CD4-positive, CD25-positive, alpha-beta regulatory T cell (primary cell): ENCODE data around the gene PARVA. TPM values are rescaled to one million over a fixed set of nuclear protein-coding genes. Genes with fewer than 3 reads are reported as not detected.

Experiments used
- ATAC-seq, 2 donors: fragments of 150-1000 bp; cut with Tn5 transposase; one replicate each; pipeline ENCODE4 v1.10.0; 2021; ENCODE audit warnings: low read depth in 2 of 2, moderate number of reproducible peaks in 2 of 2, moderate library complexity in 1 of 2
- DNase-seq, 3 donors: peaks; one replicate each; pipeline versions ENCODE4 v3.0.0 to v3.0.0-alpha.2; 2012 to 2022; ENCODE audit warnings: mixed read lengths in 1 of 3
- H3K27ac ChIP-seq: one replicate; pipeline ENCODE4 v1.7.0; 2013; ENCODE audit warnings: mild to moderate bottlenecking, low read length; ENCODE audit not compliant: insufficient read depth, poor library complexity, severe bottlenecking
- H3K27me3 ChIP-seq: one replicate; pipeline ENCODE4 v1.7.0; 2013; ENCODE audit warnings: low read length; ENCODE audit not compliant: control insufficient read depth, insufficient read depth
- H3K36me3 ChIP-seq: one replicate; pipeline ENCODE4 v1.7.0; 2013; ENCODE audit warnings: mild to moderate bottlenecking, low read length, moderate library complexity; ENCODE audit not compliant: control insufficient read depth, insufficient read depth
- H3K4me1 ChIP-seq: 2 replicates; pipeline ENCODE4 v1.7.0; 2013; ENCODE audit warnings: mild to moderate bottlenecking, low read length; ENCODE audit not compliant: insufficient read depth, control insufficient read depth, poor library complexity, severe bottlenecking
- H3K4me3 ChIP-seq: one replicate; pipeline ENCODE4 v1.7.0; 2013; ENCODE audit warnings: low read depth, mild to moderate bottlenecking, low read length, moderate library complexity
- H3K9me3 ChIP-seq, 2 experiments: 1 replicate in 1 of 2; 2 replicates in 1 of 2; pipeline ENCODE4 v1.7.0; 2013; ENCODE audit warnings: low read length in 2 of 2, mild to moderate bottlenecking in 1 of 2, moderate library complexity in 1 of 2; ENCODE audit not compliant: control insufficient read depth in 2 of 2
- H3K27ac Mint-ChIP-seq, 3 donors: one replicate each; pipeline ENCODE4 v1.8.0; 2020 to 2022; ENCODE audit warnings: mild to moderate bottlenecking in 3 of 3, mixed read lengths in 3 of 3, moderate library complexity in 2 of 3
- H3K27me3 Mint-ChIP-seq: one replicate; pipeline ENCODE4 v1.8.0; 2022; ENCODE audit warnings: mild to moderate bottlenecking, mixed read lengths
- H3K36me3 Mint-ChIP-seq: one replicate; pipeline ENCODE4 v1.8.0; 2020; ENCODE audit warnings: mixed read lengths
- H3K4me1 Mint-ChIP-seq, 4 donors: one replicate each; pipeline ENCODE4 v1.8.0; 2020 to 2022; ENCODE audit warnings: mixed read lengths in 4 of 4, mild to moderate bottlenecking in 1 of 4
- H3K4me3 Mint-ChIP-seq, 4 donors: one replicate each; pipeline ENCODE4 v1.8.0; 2020 to 2022; ENCODE audit warnings: mild to moderate bottlenecking in 4 of 4, mixed read lengths in 4 of 4, moderate library complexity in 3 of 4
- H3K9me3 Mint-ChIP-seq, 7 donors: one replicate each; pipeline ENCODE4 v1.8.0; 2020 to 2022; ENCODE audit warnings: mixed read lengths in 7 of 7, mild to moderate bottlenecking in 3 of 7, moderate library complexity in 2 of 7
- polyA plus RNA-seq, 4 donors: library from polyadenylated mRNA; unstranded; fragments of 300-500 nt; fragmentation: Illumina TruSeq; gene quantifications; one replicate each; pipeline ENCODE4 v1.2.3, GENCODE V29; 2021
- total RNA-seq: library from RNA; stranded (reverse); gene quantifications from one replicate; pipeline ENCODE4 v1.2.3, GENCODE V29; 2022

PARVA gene
- total and polyA plus RNA-seq, 5 donors from 2014 or later, result 0.09 to 0.31 (median 0.24) TPM; not detected in 1

DNA sequence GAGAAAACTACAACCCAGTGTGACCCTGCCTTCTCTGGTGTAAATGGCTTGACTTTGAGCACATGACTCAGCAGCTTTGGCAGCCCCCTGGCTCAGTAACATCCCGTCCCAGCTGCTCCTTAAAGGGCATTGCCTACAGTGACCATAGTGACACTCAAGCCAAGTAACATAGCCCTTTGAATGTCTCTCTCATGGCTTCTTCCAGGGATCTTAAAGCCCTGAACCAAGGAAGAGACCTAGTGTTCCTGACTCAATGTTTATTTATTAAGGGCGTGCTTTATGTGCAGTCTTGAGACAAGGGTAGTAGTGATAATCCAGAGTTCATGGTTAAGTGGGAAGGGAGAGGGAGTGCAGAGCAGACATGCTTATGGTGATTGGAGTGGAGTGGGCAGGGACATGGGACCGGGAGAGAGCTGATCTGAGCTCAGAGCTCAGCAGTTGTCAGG is 125.7 kb downstream of the PARVA start:
- DNase-seq, result no peak
- H3K9me3 Mint-ChIP-seq, result no peaks in the 10 kb centered on the region
- H3K27me3 Mint-ChIP-seq, result no peaks in the 10 kb centered on the region
- no peak overlapping the region for H3K27ac ChIP-seq
- H3K4me1 Mint-ChIP-seq, result no peaks in the 10 kb centered on the region
- H3K27me3 ChIP-seq, result no peaks in the 10 kb centered on the region
- H3K36me3 Mint-ChIP-seq, result no peaks in the 10 kb centered on the region
- ATAC-seq, result no peak
- H3K4me3 ChIP-seq, result no peak overlapping the region
- H3K4me1 ChIP-seq, result no peaks in the 10 kb centered on the region
- H3K27ac Mint-ChIP-seq, result no peak overlapping the region
- H3K9me3 ChIP-seq, result no peaks in the 10 kb centered on the region
- no peak overlapping the region for H3K4me3 Mint-ChIP-seq
- H3K36me3 ChIP-seq, result no peaks in the 10 kb centered on the region

DNA sequence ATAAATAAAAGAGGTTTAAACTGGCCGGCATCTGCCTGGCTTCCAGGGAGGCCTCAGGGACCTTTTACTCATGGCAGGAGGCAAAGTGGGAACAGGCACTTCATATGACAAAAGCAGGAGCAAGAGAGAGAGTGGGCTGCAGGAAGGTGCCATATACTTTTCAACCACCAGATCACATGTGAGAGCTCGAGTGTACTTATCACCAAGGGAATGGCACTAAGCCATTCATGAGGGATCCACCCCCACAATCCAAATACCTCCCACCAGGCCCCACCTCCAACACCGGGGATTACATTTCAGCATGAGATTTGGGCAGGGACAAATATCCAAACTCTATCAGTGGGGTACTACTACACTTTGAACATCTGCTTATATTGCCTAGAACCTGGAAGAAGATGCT is 126.5 kb downstream of the PARVA start:
- H3K27me3 Mint-ChIP-seq, result no peaks in the 10 kb centered on the region
- no peaks in the 10 kb centered on the region for H3K4me1 ChIP-seq
- no peaks in the 10 kb centered on the region for H3K9me3 Mint-ChIP-seq
- H3K4me1 Mint-ChIP-seq, result no peaks in the 10 kb centered on the region
- no peak overlapping the region for H3K27ac Mint-ChIP-seq
- H3K9me3 ChIP-seq, result no peaks in the 10 kb centered on the region
- no peaks in the 10 kb centered on the region for H3K36me3 Mint-ChIP-seq
- no peak overlapping the region for H3K4me3 ChIP-seq
- H3K36me3 ChIP-seq, result no peaks in the 10 kb centered on the region
- no peak overlapping the region for H3K4me3 Mint-ChIP-seq
- no peak for DNase-seq
- ATAC-seq, result no peak
- H3K27ac ChIP-seq, result no peak overlapping the region
- no peaks in the 10 kb centered on the region for H3K27me3 ChIP-seq

DNA sequence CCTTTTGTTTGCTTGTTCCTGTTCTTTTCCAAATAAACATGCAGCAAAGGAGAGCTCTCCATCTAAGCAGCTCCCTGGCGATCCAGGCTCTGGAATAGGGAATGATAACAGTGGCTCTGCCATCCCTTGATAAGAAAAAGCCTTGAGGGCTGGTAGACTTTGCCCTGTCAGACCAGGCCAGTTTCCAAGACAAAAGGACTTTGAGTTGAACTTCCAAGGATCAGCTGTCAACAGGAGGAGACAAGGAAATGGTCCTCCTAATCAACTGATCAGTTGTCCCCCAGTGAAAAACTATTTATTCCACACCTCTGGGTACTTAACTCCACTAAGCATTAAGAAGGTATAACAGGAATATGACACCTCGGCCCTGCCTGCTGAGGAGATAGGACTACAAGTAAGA is 127.8 kb downstream of the PARVA start:
- Mint-ChIP-seq H3K9me3 (no peaks in the 10 kb centered on the region), H3K27ac (no peak overlapping the region), H3K4me3 (no peak overlapping the region), H3K4me1 (no peaks in the 10 kb centered on the region), H3K27me3 (no peaks in the 10 kb centered on the region), H3K36me3 (no peaks in the 10 kb centered on the region)
- no peak overlapping the region for H3K27ac ChIP-seq
- no peak overlapping the region for H3K4me3 ChIP-seq
- no peaks in the 10 kb centered on the region for H3K36me3 ChIP-seq
- H3K9me3 ChIP-seq, result no peaks in the 10 kb centered on the region
- no peaks in the 10 kb centered on the region for H3K4me1 ChIP-seq
- no peaks in the 10 kb centered on the region for H3K27me3 ChIP-seq
- DNase-seq (no peak), ATAC-seq (no peak)

DNA sequence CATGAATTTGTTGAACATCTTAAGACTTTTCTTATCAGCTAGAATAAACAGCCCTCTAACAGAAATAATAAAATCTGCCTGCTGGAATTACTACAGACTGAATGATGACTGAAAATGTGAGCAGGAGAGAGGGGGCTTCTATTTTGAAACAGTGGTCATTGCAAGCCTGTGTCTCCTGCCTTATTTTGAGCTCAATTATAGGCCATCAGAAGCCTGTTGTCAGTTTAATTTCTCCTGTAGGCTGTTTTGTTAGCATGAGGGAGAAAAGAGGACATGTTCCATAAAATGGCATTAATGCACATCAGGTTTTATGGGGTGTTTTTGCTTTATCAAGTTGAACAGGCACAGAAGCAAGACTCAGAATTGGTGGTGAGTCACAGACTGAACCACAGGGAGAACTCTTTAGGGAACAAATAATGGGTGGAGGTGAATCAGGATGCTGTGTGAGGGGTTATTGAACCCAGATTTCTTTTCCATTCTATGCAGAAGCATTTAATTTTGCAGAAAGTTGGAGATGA is 129.1 kb downstream of the PARVA start:
- Histone ChIP-seq H3K36me3 (no peaks in the 10 kb centered on the region), H3K4me1 (no peaks in the 10 kb centered on the region), H3K4me3 (no peak overlapping the region), H3K9me3 (no peaks in the 10 kb centered on the region), H3K27me3 (peaks cover 1% of the 10 kb centered on the region), H3K27ac (no peak overlapping the region)
- Mint-ChIP-seq H3K27me3 (no peaks in the 10 kb centered on the region), H3K4me1 (no peaks in the 10 kb centered on the region), H3K4me3 (peak overlapping the region in 1 of 4 donors; percentile 76), H3K27ac (no peak overlapping the region), H3K9me3 (no peaks in the 10 kb centered on the region), H3K36me3 (no peaks in the 10 kb centered on the region)
- DNase-seq, result no peak
- ATAC-seq, result no peak

DNA sequence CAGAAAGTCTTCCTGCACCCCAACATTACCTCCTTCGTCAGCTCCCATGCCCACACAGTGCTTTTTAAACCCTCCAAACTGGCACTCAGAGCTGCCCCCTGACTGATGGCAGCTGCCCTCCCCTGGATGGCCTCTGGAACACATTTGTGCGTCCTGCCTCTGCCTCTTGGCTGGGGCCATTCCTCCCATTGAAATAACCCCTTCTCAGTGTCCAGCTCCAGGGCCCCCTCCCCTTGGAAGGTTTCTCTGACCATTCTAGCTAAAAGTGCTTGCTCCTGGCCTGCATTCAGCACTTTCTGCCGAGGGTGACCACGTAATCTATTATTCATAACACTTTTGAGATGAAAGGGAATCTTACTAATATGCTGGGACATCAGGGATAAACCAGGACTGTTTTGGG is 130.0 kb downstream of the PARVA start:
- no peaks in the 10 kb centered on the region for H3K27me3 Mint-ChIP-seq
- no peak overlapping the region for H3K4me3 ChIP-seq
- no peak for ATAC-seq
- H3K36me3 Mint-ChIP-seq, result no peaks in the 10 kb centered on the region
- H3K27ac Mint-ChIP-seq, result peak overlapping the region in 1 of 3 donors; percentile 58
- H3K27me3 ChIP-seq, result peaks cover 4% of the 10 kb centered on the region
- H3K9me3 ChIP-seq, result no peaks in the 10 kb centered on the region
- H3K4me1 Mint-ChIP-seq, result no peaks in the 10 kb centered on the region
- DNase-seq, result no peak
- no peak overlapping the region for H3K4me3 Mint-ChIP-seq
- no peaks in the 10 kb centered on the region for H3K9me3 Mint-ChIP-seq
- no peaks in the 10 kb centered on the region for H3K4me1 ChIP-seq
- H3K27ac ChIP-seq, result no peak overlapping the region
- no peaks in the 10 kb centered on the region for H3K36me3 ChIP-seq

DNA sequence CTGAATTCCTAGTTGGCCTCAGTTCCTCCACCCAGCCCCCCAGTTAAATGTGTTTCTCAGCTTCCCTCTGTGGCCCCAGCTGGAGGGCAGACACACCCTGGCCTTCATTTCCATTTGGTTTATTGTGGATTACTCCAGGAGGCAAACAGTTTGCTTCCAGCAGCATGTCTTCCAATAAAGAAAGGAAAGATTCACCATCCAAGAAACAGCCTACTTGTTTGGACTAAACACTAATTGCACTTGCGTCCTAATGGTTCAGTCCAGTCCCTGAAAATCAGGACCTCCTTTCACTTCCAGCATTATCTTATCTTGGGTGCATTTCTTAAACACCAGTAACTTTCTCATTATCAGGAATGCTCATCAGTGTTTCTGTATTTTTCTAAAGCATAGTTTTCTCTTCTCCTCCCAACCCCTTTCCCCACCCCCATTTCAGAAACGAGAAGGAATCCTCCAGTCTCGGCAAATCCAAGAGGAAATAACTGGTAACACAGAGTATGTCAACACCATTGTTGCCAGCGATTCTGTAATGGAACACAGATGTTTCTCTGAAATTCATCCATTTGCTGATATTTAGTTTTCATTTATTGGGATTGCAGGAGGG is 130.9 kb downstream of the PARVA start:
- no peaks in the 10 kb centered on the region for H3K36me3 ChIP-seq
- DNase-seq (no peak), ATAC-seq (no peak)
- peaks cover 4% of the 10 kb centered on the region for H3K27me3 ChIP-seq
- no peaks in the 10 kb centered on the region for H3K4me1 ChIP-seq
- H3K4me3 ChIP-seq, result no peak overlapping the region
- Mint-ChIP-seq H3K9me3 (no peaks in the 10 kb centered on the region), H3K4me3 (no peak overlapping the region), H3K27ac (no peak overlapping the region), H3K36me3 (no peaks in the 10 kb centered on the region), H3K27me3 (no peaks in the 10 kb centered on the region), H3K4me1 (no peaks in the 10 kb centered on the region)
- H3K9me3 ChIP-seq, result no peaks in the 10 kb centered on the region
- H3K27ac ChIP-seq, result no peak overlapping the region

DNA sequence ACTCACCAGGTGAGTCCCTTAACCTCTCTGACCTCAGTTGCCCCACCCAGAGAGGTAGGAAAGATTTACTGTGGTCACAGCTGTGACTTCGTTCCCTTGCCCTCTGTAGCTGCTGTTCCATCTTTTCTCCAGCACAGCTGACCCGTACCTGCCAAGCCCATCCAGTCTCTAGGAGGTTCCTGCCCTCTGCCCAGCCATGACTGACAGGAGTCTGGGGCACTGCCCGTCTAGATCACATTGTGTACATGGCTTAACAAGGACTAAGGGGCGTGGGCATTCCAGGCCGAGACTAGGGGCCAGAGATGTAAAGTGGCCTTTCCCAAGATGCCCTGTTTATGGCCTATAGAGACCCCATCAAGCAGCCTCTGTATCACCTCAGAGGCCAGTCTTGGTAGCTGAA is 132.0 kb downstream of the PARVA start:
- Histone ChIP-seq H3K4me1 (no peaks in the 10 kb centered on the region), H3K27me3 (peaks cover 4% of the 10 kb centered on the region), H3K9me3 (no peaks in the 10 kb centered on the region), H3K27ac (no peak overlapping the region), H3K4me3 (no peak overlapping the region), H3K36me3 (no peaks in the 10 kb centered on the region)
- Mint-ChIP-seq H3K27ac (no peak overlapping the region), H3K4me1 (no peaks in the 10 kb centered on the region), H3K27me3 (no peaks in the 10 kb centered on the region), H3K4me3 (no peak overlapping the region), H3K9me3 (no peaks in the 10 kb centered on the region), H3K36me3 (no peaks in the 10 kb centered on the region)
- DNase-seq, result no peak
- ATAC-seq, result no peak

DNA sequence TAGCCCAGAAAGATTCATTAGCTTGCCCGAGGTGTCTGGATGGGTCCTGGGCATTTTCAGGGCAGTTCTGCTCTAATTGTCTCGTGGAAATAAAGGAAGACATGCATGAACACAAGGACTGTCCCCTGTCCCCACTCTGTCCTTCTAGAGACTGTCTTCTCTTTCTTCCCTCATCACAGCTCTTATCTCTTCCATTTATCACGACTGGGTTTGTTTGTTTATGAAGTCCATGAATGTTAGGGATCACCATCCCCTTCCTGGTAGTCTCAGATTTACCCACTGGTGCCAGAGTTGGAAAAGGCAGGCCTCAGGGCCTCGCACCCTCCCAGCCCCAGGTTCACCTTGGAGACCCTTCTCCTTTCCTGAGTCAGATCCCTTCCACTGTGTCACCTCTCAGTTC is 134.8 kb downstream of the PARVA start:
- H3K9me3 ChIP-seq, result no peaks in the 10 kb centered on the region
- H3K27me3 ChIP-seq, result peaks cover 4% of the 10 kb centered on the region
- Mint-ChIP-seq H3K4me3 (no peak overlapping the region), H3K36me3 (no peaks in the 10 kb centered on the region), H3K27me3 (no peaks in the 10 kb centered on the region), H3K9me3 (no peaks in the 10 kb centered on the region), H3K4me1 (no peaks in the 10 kb centered on the region), H3K27ac (no peak overlapping the region)
- H3K4me1 ChIP-seq, result no peaks in the 10 kb centered on the region
- H3K4me3 ChIP-seq, result no peak overlapping the region
- no peaks in the 10 kb centered on the region for H3K36me3 ChIP-seq
- no peak overlapping the region for H3K27ac ChIP-seq
- no peak for DNase-seq
- no peak for ATAC-seq
